Measurements from ENCODE around the gene CBX2.

- no peak for TF ChIP-seq CTCF (IDR thresholded peaks at IDR 0.05; ENCODE audit: insufficient read depth, low read length, poor library complexity, severe bottlenecking)
- TF ChIP-seq EZH2phosphoT487 (conservative IDR thresholded peaks at IDR 0.05; ENCODE audit: low read length), result no peak
These were observed 39.3 kb upstream of the CBX2 start for GRCh38 chr17:79738643-79739042.

All from SU-DHL-6 (cell line).